HG02571 (cell line): ENCODE data around the gene RNASEH2B.

Experiments used
- ATAC-seq: cut with Tn5 transposase; IDR thresholded peaks from one replicate; pipeline ENCODE4 v1.9.1; 2021; ENCODE audit warnings: mild to moderate bottlenecking, moderate library complexity; ENCODE audit not compliant: unreplicated experiment

Gene RNASEH2B

DNA sequence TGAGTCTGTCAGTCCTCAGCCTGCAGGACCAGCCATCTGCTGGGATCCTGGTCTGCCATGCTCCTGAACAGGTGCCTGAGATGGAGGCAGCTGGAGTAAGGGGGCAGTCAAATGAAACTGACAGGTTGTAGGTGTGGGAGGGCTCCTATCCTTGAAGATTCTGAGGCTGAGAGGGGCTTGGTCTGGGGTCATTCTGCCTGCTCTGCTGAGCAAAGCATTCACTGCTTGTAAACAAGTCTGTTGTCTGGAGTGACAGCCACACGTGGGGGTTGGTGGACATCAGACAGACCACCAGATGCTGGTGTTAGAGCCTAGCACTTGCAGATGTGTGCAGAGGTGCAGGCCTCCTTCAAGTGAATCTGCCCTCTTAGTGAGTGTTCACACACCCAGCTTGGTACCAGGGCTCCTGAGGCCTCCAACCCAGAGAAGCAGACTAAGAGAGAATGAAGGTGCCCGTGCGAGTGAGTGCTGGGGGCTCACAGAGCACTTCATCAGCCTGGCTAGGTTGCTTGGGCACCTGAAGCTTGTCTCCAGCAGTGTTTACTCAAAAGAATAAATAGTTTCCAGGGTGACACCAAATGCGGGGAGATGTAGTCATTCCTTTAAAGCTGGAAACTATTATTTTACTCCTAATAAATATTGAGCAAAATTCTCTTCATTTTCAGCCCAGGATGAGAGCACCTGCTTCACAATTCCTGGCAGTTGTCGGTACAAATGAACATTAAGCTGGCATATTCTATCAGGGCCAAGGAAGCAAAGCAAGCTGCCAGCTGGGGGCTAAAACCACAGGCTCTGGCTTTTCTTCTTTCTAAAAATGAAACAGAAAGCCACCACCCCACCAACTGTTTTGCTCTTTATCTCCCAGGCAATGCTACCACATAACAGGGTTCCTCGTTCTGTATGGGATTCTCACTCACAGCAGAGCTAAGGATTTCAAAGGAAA, 82.3 kb downstream of the RNASEH2B start:
- peak; percentile 90 for ATAC-seq

DNA sequence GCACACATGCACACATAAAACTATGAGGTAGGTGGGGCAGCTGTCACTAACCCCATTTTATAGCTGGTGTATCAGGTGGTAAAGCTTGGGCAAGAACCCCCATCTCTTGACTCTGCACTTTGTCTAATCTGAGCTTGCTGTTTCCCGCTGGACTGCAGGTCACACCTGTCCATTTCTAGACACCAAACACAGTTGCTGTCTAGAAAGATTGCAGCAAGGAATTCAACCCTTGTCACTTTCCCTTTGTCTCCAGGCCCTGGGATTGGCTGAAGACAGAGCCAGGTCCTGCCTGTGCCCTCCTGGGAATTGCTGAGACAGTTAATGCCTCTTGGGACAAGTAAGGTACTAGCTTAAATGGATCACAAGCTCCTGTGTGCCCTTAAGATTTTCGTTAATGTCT, 83.8 kb downstream of the RNASEH2B start:
- ATAC-seq: no peak

DNA sequence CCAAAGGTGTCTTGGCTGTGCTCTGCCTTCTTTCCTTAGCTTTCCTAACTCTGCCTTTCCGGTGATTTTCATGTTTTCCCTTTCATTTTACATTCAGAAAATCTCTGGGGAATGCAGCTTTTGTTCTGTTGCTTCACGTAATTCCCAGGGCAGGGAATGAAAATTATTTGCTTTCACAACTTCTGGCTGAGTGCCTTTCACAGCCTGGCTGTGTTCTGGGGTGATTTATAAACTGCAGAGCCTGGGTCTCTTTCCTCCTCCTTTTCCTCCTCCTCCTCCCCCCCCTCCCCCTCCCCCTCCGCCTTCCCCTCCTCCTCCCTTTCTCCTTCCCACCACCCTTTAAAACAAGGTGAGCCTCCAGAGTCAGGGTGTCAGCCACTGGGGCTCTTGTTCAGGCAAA, 84.3 kb downstream of the RNASEH2B start:
- ATAC-seq: no peak

DNA sequence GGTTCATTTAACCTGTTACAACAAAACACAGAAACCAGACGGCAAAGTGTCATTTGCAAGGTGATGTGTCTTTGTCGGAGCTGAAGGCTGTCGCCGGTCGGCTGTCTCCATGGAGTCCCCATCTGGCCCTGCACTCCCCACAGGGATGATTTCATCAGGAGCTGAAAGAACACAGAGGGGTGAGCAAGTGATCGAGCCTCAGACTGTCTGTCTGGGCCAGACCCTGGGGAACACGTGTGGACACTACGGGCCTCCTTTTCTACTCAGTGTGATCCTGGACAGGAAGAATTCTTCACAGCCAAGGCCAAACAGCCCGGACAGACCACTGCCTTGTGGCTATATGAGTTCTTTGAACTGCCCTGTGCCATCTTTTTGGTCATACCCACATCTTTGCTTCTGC, 85.1 kb downstream of the RNASEH2B start:
- no peak for ATAC-seq

- ATAC-seq: no peak
Observed at GRCh38 chr13:50995854-50996253, 86.3 kb downstream of the RNASEH2B start.

DNA sequence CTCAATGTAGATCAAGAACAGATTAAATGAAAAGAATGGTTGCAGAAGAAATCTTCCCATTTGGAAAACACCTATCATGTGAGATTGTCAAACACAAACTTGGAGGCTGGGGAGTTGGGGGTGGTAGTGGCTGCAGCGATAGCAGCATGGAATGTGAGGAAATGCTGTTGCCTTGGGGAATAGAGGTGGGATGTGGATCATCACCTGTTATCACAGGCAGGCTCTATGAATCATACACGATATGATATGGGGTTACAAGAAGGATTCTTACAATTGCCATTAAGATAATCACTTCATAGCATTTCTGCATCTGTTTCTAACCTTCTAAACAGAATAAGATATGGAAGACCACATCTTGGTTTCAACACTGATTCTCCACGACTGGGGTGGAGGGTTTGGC, 88.7 kb downstream of the RNASEH2B start:
- no peak for ATAC-seq

DNA sequence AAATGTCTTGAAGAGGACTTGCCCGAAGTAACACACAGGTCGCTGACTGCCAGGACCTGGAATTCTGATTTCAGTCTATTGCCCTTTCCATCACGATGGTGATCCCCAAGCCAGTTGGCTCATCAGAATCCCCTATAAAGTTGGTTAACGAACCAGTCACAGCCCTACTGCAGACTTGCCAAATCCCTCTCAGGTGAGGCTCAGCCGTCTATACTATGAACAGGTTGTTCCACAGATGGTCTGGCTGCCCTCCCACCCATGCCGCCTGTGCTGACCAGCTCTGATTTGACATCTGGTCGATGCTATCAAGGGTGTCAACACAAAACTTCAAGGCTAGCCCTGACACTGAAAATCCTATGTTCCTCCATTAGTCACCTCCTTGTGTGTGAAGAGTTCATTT, 90.0 kb downstream of the RNASEH2B start:
- no peak for ATAC-seq

GRCh38 chr13:51000061-51000460, 90.5 kb downstream of the RNASEH2B start:
- ATAC-seq: no peak

GRCh38 chr13:51000571-51001260, 91.1 kb downstream of the RNASEH2B start:
- no peak for ATAC-seq

- ATAC-seq: no peak
Observed at GRCh38 chr13:51001335-51001734, 91.7 kb downstream of the RNASEH2B start.

DNA sequence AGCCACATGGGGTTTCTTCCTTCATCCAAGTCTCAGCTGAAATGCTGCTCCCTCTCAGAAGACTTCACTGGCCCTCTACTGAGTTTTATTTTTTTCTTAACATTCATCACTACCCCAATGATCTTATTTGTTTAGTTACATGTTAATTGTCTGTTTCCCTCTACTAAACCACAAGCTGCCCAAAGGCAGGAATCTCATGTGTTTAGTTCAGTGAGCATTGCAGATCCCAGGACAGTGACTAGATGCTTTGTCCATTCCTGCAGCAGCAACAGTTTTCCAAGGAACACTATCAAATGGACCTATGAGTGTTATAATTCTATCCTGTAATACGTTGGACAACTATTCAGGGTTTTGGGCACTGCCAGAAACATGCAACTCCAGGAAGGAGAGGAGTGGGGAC, 93.1 kb downstream of the RNASEH2B start:
- no peak for ATAC-seq

GRCh38 chr13:51003642-51004041, 94.1 kb downstream of the RNASEH2B start:
- no peak for ATAC-seq

DNA sequence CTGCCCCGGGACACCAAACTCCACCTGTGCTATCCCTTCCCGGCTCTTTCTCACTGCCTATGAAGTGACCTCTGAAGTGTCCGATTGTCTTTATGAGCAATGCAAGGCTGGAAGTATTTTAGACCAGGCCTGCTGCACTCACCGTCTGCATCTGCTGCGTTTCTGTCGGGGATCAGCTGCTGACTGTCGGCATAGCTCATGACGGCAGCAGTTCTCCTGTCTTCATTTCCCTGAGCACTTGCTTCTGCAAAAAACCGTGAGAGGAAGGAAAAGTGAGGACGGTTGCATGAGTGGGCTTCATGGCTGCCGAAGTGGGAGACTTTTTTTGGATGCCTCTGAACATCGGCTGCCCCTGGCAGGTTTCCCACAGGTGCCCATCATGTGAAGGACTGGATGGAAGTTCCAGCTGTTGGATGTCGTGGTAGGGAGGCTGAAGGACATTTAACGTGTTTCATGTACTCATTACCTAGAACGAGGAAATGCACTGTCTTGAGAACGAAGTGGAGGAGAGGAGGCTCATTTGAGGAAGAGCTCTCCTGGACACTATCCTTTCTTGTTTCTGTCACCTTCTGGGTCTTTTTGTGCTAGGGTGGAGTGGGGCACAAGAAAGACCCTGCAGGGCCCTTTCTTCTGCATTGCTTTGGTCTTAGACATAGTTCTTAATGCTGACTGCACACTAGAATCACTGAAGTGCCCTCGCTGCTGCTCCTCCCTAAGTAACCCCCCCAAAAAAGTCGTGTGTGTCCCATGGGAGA, 94.7 kb downstream of the RNASEH2B start:
- ATAC-seq: no peak

DNA sequence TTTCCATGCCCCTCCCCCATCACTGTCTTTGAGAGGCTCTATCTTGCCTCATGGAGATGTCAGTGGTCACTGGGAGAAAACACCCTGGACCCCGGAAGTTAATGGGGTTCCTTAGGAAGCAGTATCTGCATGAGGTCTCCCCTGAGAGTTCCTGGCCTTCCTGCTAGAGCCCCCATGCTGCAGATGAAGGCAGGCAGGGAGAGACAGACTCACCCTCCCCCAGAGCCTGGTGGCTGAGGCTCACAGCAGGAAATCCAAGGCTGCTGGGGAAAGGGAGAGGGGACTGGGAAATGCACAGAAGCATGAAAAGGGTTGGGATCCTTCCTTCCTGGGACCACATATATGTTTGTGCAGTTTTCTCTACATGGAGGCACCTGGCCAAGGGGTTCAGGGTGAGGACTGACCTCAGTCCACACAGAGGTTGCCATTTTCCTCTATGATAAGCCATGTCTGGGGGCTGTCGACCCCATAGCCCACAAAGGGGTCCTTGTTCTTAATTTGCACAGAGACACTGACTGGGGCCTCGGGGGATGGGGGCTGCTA, 95.4 kb downstream of the RNASEH2B start:
- no peak for ATAC-seq

DNA sequence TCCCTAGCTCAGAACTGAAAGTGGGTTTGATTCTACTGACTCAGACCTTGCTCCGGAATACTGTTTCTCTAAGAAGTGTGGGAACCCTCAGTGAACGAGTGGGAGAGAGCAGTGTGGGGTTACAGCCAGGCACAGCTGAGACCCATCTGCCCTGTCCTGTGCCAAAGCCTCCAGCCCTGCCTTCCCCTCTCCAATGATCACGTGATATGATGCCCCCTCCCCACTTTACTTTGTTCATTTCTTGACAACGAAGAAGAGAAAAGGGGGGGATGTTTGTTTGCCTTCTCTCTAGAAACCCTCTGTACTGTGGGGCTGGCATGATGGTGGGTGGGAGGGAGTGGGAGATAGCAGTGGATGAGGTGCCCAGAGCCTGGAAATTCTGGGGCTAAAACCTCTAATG, 96.0 kb downstream of the RNASEH2B start:
- ATAC-seq: no peak
